ENCODE results near the gene KCNAB1.

- TF ChIP-seq CTCF (conservative IDR thresholded peaks at IDR 0.05; ENCODE audit: low read depth, low read length) (no peak), EZH2 (IDR thresholded peaks at IDR 0.05; ENCODE audit: low read length, unreplicated experiment) (no peak), EZH2phosphoT487 (IDR thresholded peaks at IDR 0.05; ENCODE audit: borderline replicate concordance, low read length) (no peak)
Measured at GRCh38 chr3:156227704-156228103, 107.3 kb downstream of the KCNAB1 start.

Measured in PC-3 (cell line).